COR-L47 (cell line): ENCODE data around the gene QRFP.

Experiments used
- DNase-seq: peaks from one replicate; lab custom pipeline; 2025; lab: John Stamatoyannopoulos, UW

The QRFP gene

DNA sequence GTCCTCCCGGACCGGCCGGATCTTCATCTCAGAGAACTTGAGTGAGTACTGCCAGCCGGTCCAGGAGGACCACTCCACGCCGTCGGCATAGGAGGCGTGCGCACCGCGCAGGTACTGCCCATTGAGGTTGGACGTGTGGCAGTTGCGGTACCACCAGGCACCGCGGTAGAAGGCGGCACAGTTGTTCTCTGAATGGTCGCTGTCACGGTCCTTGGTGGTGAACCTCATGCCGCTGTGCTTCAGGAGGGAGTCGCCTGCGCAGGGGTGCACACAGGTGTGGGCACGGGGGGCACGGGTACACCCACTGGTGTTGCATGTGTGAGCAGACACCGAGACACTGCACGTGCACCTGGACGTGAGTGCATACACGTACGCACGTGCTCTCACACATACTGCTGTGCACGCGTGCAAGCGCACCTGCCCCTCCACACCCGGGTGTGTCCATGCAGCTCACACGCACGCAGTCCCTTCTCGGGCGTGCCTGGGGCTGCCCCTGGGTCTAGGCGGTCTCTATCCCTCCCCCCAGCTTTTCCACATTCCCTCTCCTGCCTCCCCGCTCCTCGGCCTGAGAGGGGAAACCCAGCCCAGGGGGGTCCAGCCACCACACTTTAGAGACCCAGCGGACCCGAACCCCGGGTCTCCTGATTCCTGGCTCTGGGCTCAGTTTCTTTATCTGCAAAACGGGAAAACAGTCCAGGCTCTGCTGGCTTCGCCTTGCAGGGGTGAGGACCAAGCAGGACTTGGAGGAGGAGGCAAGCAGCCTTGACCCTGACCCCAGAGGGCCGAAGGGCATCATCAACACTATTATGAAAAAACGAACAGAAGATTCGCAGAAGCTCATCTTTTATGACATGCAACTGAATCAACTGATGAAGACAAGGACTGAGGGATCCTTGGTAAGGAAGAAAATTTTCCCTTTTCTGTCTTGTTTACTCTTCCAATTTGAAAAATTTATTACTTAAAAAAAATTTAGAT lies 7.7 kb upstream of the QRFP start:
- DNase-seq = no peak

DNA sequence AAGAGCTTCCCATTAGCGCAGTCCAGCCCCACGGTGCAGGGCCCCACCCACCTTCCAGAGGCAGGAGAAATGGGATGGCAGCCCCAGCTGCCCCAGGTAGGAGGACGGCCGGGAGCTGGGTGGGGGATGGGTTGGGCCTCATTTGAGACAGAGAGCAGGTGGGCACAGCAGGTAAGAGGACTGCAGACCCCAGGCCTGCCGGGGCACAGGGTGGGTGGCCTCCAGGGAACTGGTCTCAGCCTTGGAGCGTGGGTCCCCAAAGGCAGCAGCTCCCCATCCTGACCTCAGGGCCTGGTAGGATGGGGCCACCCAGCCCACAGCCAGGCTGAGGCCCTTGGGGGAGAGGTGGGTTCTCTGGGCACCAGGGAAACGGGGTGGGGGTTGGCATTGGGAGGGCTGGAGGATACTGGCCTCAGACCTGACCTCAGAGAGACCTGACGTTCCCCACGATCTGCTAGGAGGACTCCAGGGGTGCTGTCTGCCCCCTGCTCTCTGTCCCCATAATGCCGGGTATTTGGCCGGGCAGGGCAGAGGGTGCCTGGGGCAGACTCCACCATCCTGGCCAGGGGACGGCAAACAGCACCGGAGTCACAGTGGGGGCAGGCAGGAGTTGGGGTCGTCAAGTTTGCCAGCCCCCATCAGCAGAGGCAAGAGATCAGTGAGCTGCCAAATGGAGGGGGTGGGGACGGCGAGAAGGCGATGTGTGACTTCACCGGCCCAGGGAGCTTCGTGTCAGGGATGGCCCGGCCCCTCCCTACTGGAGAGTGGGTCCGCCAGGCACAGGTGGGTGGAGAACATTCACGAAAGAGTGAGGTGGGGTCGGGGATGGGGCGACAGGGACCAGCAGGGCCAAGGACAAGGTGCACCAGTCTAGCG lies 6.8 kb upstream of the QRFP start:
- DNase-seq = no peak

DNA sequence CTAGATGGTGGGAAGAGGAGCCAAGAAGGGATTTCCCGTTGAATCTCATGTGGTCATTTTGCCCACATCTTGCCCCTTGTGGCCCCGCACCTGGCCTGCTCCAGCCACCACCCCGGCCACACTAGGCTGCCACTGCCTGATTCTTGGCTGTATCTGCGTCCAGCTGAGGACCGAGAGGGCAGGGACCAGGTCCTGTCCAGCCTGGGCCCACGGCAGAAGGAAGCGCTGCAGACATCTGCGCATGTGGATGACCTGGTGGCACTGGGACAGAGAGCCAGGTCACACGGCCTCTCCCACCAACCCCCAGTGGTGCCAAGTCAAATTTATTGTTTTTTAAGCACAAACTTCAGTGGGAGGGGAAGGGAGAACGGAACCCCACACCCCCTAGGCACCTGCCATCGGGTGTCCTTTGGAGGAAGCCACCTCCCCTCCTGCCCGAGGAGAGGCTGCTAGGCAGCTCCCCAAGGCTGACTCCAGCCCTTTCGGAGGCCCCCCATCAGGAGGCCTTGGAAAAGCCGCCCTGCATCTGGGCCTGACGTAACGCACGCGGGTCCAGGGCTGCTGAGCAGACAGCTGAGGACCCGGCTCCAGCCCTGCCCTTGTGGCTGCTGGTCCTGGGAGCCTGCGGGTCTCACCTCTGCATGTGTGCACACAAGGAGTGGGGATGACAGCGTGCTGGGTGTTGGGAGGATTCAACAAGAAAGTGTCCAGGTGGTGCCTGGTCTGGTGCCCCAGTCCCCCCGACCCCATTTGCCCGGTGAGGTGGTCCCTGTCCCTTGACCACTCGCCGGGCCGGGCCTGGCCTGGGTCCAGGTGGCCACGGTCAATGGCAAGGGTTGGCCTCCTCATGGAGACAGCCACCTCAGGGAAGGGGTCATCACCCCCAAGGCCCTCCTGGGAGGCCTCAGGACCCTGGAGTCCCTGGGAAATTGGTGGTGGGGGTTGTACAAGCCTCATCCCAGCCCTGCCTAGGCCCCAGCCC lies 5.9 kb upstream of the QRFP start:
- no peak for DNase-seq

DNA sequence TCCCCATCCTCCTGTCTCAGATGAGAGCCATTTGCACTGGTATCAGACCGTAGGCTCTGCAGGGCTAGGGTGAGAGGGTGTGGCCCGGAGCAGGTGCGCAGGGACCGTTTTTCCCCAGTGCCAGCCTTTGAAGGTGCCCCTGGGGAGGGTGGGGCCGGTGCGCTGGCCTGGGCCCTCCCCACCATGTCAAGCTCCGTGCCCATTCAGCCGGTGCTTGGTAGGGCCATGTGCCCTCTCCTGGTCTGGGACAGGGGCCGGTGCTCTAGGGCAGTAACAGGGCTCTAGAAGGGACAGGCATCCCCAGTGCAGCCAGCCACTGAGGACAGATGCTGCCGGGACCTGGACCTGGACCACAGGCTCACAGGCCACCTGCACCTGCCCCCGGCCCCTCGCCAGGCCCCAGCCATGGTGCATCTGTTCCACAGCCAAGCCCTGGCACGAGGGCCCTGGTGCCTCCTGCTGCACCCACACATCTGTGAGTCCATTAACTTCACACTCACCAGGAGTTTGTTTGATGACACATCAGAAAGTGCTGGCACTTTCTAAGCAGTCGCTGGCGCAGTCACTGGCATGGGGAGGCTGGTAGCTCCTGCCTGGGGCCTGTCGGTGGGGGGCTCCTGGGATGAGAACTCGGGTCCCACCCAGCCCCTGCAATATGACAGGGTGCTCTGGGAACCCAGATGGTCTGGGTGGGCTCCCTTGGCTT lies 5.0 kb upstream of the QRFP start:
- no peak for DNase-seq

DNA sequence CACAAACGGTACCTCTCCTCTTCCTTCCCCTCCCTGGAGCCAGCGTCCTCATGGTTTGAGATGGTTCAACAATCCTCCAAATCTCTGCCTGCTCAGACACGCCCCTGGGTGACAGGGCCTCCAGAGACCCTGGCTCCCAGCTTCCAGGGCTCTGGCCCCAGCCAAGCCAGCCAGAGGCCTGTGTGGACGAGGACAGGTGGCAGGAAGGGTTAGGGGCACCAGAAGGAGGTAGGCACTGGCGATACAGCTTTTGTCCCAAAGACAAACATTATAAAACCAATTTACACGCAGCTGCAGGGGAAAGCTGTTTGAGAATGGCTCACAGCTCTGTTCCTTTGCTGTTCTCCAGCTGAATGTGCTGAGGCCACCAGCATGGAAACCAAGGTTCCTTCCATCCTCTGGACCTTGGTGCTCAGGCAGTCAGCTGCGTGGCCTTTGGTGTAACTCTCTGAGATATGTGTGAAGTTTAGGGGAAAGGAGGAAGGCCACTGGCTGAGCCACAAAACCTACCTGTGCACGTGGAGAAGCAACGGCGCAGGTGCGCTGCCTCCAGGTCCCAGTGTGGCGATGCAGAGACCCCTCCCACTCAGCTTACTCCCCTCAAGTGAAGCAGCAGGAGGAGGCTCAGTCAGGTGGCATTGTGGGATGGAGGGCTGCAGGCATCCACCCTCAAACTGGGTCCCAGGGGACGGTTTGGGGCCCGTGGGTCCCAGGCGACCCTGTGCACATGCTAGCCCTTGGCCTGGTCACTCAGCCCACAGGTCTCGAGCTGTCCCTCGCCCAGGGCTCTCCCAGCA lies 4.3 kb upstream of the QRFP start:
- no peak for DNase-seq

DNA sequence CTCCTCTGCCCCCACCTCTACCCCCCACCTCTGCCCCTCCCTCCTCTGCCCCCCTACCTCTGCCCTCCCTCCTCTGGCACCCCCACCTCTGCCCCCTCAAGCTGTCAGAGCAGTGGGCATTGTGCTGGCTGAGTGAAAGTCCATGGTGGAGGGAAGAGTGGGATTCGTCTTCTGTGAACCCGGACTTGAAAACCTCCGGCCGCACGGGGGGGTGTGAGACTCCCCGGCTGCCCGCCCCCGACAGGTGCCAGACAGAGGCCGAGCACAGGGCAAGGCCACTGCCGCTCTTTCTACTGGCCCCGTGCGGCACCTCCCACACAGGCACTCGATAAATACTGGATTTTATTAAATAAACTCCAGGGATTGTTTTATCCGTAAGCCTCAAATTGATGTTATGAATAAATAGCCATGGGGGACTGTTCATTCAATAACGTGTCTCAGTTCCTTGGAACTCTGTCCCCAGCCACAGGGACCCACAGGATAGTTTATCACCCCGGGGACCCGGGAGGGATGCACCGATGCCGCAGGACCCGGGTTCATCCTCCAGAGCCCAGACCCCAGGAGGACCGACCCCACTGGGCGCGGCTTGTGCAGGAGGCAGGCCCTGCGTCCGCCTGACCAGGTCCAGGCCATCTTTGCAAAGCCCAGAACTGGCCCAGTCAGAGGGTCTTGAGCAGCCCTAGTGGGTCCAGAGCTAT lies 2.6 kb upstream of the QRFP start:
- no peak for DNase-seq

DNA sequence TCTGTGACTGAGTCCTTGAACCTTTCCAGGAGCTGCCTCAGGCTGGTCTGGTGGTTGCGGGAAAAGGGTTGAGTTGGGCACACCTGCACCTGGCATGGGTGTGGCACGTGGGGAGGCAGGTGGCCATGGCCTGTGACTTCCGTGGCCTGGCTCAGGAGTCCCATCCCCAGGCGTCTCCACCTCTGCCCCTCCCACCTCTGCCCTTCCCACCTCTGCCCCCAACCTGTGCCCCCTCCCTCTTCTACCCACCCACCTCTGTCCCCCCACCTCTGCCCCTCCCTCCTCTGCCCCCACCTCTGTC lies 1.9 kb upstream of the QRFP start:
- DNase-seq = no peak

DNA sequence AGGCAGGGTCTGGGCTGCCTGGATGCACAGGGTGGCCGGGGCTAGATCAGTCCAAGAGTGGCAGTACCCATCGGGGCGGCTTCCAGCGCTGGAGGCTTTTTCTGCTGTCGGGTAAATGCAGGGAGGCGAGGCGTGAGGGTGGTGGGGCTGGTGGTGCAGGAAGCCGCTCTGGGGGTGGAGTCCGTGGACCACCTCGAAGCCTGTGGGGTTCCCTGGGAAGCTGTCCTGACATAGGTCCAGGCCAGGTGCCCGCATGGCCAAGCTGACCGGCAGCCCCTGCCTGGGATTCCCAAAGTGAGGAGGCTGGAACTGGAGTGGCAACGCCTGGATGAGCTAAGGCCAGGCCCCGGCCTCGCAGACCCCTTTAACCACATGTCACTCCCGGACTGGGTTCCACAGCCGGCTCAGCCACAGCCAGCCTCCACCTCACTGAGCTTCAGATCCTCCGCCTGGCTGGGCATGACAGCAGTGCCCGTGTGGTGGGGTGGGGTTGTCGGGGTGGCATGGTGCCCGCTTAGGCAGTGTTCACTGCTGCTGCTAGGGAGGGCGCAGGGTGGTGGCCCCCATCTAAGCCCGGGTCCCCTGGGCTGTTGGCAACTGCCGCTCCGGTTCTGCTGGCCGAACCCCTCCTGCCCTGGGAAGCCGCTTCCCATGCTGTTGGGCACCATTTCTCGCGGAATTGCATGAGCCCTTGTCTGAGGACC lies 1.4 kb upstream of the QRFP start:
- no peak for DNase-seq

DNA sequence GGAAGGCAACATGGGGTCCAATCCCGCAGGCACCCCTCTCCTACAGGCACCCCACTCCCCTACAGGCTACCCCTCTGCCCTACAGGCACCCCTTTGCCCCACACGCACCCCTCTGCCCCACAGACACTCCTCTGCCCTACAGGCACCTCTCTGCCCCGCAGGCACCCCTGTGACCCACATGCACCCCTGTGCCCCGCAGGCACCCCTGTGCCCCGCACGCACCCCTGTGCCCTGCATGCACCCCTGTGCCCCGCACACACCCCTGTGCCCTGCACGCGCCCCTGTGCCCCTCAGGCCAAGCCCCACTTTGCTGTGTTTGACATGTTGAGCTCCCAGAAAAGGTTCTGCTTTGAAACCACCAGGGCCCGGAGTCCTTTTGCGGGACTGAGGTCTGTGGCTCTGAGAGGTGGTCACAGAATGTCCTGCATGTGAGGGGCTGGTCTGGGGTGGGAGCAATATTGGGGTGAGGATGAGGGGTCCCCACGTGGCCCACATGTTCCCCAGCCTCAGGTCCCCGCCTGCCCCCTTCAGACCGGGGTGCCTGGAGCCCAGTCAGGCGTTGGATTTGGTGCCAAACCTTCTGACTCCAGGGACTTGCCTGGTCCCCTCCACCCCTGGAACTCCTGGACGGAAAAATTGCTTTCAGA lies 616 bp upstream of the QRFP start:
- DNase-seq = no peak

DNA sequence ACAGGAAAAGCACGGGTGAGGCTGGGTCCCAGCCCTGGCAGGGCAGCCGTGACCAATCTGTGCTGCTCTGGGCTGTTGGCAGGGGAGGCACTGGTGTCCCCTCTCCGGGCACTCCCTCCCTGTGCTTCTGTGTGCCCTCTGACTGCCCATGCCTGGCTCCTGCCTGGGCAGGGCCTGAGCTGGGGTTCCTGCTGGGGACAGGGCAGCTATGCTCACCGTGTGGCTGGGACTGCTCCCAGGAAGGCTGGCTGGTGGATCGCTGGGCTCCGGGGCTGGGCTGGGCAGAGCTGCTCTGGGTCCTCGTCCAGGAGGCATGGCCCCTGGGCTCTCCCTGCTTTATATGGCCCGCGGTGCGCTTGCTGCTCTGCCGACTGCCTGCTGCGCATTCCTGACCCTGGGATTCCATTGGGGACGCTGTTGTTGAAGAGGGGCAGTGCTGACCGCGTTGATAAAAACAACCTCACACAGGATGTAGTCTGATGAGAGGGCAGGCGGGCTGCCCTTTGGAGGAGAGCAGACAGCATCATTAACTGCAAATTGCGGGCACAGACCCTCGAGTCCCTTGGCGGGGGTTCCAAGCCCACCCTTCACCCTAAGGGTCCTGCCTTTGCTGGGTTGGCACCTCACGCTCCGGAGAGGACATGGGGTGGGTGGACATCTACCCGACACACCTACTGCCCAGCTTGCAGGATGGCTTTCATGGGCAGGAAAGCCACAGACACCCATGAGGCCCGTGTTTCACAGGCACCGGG lies 955 bp downstream of the QRFP start:
- DNase-seq = no peak

DNA sequence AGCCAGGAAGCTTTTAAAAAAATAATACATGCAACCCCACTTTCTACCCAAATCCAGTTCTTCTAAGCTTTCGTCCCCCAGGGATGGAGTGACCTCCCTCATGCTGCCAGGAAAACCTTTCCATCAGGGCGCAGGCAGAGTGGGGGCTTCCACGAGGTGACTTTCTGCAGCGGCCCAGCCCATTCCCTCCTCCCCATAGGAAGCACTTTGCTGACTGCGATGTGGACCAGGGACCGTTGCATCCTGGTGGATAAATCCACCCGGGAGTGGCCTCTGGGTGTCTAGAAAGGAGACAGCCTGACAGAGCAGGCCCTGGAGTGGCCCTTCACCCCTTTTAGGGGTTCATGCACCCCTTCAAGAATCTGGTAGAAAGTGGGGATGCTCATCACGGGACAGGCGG lies 1.6 kb downstream of the QRFP start:
- DNase-seq = no peak

DNA sequence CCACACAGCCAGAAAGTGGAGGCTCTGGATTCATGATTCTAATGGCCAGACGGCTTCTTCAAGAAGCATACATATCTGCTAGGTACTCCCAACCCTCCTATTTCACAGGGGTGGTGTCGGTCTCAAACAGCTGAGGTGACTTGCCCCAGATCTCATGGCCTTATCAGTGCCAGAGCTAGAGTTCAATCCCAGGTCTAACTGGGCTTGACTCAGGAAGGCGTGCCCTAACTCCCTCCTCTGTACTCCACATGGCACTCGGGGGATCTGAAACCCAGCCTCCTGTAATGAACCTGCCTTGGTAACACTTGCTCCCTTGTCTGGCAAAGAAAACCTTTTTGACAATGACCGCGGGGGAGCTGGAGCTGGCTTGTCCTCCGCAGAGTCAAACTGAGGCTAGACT lies 2.1 kb downstream of the QRFP start:
- DNase-seq = no peak

DNA sequence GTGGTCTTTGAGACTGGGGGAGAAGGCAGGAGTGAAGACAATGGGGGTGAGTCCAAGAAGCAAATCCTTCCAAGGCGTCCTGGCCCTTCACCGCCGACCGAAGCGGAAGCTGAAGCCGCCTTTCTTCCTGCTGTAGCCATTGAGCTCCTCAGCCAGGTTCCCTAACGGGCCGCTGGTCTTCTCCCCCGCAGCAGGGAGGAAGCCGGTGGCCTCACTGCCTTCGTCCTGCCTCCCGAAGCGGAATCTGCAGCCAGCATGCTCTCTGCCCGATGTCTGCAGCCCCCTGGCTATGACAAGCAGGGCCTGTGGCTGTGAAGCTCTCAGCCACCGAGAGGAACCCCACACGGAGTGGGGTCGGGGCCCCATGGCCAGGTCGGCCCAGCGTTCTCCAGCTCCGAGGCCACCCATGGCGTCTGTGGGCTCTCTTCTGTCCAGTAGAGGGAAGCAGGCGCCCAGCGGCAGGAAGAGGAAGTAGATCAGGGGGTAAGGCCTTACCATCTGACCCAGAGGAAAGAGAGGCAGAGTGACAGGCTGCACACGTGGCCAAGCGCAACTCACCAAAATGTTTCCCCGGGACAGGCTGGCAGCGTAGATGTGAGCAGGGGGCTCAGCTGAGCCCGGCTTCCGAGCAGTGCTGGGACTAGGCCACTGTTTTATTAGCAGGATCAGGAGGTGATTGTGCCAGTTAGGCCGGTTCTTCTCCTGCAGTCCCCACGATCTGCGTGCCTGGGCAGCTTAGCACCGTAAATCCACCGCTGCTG lies 3.1 kb downstream of the QRFP start:
- DNase-seq = no peak

DNA sequence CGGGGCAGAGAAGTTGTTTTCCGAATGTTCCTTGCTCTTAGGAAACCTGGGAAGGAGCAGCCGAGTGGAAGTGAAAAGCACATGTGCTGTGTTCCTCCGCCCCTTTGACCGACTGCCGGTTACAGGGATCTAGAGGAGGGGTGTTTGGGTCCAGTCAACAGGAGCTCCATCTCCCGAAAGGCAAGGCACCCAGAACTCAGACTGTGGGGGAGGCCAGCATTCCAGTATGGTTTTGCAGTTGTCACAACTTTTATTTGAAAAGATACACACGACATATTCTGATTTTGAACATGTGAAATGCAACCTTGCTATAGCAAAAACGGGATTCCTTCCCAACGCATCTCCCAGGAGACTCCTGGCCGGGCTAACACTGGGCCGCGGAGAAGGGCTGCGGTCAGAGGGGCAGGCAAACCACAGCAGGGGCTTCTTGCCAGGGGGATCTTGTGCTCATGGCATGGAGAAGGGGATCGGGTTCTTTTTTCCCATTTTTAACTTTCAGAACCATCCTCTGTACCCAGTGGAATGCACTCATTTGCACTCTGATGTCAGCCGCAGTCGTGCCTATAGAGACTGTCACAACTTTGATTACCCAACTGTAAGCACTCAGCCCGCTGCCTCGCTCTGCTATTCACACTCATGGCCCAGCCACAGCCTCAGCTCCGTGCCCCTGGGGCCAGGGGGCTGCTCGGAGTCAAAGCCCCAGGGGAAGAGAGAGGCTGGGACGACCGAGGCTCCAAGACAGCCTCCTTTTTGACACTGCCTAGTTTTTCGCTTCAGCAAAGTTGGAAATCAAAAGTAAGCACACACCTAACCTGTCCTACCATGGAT lies 3.9 kb downstream of the QRFP start:
- DNase-seq = no peak

DNA sequence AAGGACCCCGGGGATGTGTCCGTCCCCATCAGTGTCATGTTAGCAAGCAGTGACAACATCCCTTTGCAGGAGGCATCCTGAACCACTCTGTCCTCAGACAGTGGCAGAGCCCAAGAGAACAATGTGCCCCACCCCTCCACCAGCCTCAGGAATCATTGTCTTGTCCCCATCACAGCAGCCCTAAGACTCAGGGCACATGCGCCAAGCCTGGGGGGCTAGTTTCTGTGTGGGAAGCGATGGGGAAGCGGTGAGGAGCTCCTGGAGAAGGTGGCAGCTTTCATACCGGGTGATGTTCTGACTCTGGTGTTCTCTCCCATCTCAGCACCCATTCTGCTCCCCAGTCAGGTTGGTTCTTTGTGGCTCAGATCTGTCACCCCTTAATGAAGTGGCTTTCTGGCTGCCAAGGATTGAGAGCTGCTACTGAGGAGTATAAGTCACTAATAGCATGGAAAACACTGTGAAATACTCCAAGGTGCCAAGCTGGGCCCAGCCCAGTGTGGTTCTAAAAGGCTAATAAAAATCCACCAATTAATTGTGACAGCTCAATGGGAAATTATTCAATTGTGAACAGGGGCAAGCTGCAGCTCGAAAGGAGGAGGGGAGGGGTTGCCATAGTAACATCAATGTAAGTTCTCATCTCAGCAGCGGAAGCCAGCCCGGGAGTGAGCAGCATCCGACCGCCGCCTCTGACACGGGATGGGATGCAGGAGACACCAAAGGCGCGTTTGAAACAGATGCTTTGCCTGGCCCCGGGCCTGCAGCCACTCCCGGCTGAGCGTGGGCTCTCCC lies 4.7 kb downstream of the QRFP start:
- no peak for DNase-seq
